GM18909 (cell line): Measurements from ENCODE around the gene ZSWIM6.

Experiments
- ATAC-seq: cut with Tn5 transposase; IDR thresholded peaks from one replicate; pipeline ENCODE4 v1.9.1; 2021; ENCODE audit warnings: mild to moderate bottlenecking; ENCODE audit not compliant: unreplicated experiment, poor library complexity

The ZSWIM6 gene

DNA sequence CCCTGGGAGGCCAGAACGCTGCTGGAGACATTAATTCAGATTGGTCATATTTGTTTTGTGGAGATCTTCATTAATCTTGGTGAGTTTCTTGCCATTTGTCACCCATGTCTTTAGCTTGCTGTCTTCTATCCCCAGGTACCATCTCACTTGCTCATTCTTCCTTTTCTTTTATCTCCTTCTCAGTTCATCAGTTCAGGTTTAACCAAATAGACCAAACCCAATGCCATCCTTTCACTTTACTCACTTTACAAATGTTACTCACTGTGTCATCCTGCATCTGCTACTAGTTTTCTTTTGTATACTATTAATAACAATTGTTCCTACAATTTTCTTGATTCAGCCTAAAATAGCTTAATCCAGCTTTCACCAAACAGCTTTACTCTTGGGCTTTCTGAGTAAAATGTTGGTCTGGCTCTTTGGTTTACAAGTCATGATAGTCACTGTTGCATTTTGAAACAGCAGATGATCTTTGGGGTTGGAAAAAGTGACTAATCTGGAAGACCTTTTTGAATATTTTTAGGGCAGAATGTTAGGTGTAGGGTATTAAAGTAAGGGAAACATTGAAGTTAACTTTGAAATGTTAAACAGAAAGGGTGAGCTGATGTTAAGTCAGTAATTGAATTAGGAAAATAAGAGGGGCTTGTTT is 246.9 kb downstream of the ZSWIM6 start:
- ATAC-seq, result no peak

DNA sequence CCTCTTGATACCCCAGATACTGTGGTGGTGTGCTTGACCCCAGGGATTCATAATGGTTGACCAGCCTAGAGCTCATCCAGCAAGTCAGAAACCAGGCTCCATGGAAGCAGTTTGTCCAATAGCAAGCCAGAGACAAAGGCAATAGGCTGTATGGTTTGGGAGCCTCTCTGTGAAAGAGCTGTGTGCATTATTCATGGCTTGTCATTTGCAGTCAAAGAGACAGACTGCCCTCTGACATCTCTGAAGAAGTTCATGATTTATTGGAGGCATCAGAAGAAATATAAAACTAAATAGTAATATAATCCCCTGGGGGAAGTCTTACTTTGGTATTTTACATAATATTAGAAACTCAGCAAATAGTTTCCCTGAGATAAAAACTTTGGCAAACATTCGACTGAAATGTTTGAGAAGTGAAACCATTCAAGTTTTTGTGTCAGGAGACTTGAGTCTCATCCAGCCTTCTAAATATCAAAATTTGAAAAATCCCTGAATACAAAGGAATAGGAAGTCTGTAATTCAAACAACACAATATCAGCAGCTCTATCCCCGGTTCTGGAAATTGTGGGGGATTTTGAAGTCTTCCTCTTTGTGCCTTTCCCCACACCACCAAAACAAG is 250.3 kb downstream of the ZSWIM6 start:
- no peak for ATAC-seq

DNA sequence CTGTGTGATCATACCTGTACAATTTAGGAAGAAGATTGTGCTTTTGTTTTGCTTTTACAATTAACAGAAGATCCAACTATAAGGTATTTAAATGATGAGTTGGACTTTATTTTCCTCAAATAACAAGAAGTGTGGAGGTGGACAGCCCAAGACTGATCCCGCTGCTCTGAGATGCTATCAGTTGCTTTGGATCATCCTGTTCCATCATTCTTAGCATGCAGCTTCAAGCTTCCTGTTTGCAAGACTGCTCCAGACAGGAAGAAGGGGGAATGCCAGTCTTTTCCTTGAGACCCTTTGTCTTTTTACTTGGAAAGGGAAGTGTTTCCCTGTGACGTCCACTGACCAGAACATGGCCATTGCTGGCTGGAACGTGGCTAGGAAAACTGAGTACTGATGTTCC is 250.8 kb downstream of the ZSWIM6 start:
- no peak for ATAC-seq

DNA sequence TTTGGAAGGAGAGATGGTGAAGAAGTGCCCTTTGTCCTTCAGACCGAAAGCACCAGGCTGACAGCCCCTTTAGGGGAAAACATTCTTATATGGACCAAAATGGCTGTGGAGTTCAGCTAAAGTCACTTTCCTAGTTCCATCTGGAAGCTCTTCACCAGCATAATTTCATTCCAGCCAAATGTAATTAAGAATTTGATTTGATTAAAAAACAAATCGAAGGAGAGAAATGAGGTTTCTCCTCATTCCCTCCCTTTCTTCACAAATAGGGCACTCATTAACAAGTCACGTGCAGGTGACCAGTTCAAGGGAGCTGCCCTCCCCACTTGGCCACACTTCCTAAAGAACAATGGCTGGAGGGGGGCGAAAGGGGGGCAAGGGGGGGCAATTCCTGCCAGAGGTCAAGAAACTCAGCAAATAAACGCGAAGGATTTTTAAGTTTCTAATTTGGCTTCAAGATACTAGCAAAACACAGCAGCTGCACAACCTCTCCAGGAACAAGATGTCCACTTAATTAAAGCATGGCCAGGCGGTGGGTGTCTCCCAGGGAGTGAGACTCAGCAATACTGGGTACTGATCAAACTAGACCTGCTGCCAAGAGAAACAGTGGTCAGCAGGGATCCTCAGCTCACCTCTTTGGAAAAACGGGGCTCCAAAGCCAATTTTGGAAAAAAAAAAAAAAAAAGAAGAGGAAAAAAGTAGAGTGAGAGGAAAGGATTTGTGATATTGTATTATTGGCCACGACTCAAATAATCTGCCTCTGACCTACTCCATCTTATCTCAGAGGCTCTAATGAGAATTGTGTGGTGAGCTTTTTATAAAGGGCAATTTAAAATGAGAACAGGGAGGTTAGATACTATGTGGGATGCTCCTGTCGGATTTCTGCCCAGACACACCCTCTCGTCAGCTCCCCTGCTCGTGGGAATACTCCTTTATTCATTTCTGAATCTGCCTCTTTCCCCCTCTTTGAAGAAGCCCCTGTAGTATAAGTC is 254.3 kb downstream of the ZSWIM6 start:
- ATAC-seq, result no peak

DNA sequence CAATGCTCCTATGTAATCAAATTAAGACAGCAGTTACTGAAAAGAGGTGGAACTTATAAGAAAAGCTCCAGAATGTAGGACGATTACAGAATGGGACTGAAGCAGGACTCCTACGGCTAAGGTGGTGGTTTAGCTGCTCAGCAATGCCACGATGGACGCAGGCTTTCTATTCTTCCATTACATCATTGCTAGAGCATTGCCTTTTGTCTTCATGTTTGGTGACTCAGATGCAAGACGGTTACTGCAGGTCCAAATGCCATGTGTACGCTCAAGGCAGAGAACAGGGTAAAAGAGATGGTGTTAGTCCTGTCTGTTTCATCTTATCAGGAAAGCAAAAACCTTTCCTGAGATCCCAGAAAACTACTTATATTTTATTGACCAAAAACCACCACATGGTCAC is 255.1 kb downstream of the ZSWIM6 start:
- ATAC-seq, result no peak

DNA sequence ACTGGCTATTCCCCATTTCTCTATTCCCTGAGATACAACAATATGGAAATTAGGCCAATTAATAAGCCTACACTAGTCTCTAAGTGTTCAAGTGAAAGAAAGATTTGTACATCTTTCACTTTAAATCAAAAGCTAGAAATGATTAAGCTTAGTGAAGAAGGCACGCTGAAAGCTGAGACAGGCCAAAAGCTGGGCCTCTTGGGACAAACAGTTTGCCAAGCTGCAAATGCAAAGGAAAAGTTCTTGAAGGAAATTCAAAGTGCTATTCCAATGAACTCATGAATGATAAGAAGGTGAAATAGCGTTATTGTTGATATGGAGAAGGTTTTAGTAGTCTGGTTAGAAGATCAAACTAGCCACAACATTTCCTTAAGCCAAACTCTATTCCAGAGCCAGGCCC is 256.2 kb downstream of the ZSWIM6 start:
- no peak for ATAC-seq

DNA sequence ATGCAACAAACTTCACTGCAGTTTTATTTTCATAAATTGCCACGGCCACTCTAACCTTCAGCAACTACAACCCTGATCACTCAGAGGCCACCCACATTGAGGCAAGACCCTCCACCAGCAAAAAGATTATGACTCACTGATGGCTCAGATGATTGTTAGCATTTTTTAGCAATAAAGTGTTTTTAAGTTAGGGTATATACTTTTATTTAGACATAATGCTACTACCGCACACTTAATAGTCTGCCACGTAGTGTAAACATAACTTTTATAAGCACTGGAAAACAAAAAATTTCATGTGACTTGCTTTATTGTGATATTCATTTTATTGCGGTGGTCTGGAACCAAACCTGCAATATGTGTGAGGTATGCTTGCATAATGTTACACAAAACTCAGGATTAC is 257.9 kb downstream of the ZSWIM6 start:
- no peak for ATAC-seq

DNA sequence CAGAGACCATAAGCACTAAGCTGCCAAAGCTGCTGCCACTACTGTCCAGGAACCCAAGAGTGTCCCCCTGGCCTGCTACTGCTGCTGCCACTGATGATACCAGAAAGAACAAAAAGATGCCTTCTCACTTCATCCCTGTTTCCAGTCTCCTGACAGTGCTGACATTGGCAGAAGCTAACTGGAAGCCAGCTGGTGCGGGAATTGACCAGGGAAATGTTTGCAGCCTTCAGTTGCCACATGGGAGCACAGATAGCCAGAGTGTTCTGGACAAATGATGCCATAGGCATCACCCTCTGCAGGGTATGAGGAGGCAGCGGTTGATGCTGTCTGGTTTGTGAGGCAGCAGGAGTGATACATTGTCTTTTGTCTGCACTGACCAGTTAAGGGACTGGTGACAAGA is 258.4 kb downstream of the ZSWIM6 start:
- ATAC-seq, result no peak

DNA sequence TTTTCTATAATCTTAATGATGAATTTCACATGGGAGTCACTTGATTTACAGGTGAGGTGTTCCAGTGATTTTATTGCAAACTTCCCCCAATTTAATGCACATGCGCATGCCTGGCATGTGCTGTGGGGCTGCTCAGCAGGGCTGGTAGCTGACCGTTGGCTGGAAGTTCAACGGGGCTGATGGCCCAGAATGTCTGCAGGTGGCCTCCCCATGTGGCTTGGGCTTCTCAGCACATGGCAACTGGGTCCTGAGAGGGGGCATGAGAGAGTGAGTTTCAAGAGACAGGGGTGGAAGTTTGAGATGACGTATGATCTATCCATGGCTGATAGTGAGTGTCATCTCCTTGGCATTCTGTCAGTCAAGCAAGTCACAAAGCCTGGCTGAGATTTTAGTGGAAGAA is 259.8 kb downstream of the ZSWIM6 start:
- ATAC-seq, result no peak

DNA sequence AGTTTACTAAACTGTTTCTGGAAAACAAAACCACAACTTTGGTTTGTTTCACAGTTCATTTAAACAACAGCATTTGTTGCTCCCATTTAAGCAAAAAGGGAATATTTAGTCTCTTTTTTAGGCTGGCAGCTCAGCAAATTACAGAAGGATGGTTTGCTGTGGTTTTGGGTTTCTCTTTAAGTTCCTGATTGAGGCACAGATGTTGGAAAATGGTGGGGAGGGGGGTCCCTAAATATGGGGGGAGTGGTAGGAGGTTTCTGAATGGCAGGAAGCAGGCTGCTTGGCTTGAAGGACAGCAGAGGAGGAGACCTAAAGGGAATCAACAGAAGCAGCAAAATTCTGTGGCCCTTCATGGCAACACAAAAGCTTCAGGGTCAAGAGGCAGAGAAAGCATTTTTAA is 263.4 kb downstream of the ZSWIM6 start:
- no peak for ATAC-seq
